ENCODE data around the gene EFCAB6. TPM values are rescaled to one million over a fixed set of nuclear protein-coding genes. Genes with fewer than 3 reads are reported as not detected.

The EFCAB6 gene
- total RNA-seq, 1 experiment from 2014 or later, result 0.94 TPM

DNA sequence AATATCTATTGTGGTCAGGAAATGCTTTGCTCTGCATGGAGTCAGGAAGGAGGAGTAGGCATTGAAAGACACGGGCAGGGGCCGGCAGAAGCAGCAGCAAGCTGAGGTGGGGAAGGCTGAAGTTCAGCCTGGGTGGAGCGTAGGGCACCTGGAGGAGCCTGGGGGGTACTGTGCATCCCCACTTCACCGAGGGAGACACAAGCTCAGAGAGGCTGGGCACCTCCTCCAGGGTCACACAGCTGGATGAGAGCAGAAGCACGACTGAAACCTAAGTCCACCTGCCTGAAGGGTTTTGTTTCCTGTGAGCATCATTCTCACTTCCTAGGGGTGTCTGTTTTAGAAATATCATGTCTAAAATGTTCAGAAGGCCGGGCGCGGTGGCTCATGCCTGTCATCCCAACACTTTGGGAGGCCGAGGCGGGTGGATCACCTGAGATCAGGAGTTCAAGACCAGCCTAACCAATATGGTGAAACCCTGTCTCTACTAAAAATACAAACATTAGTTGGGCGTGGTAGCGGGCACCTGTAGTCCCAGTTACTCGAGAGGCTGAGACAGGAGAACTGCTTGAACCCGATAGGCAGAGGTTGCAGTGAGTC is 262.0 kb downstream of the EFCAB6 start:
- H3K27ac Mint-ChIP-seq, result no peak overlapping the region; the same call in 1 of the 2 replicates
- peaks cover 25% of the 10 kb centered on the region for H3K36me3 Mint-ChIP-seq
- H3K9me3 Mint-ChIP-seq, result peaks cover 29% of the 10 kb centered on the region
- DNase-seq (ENCODE audit: low spot score) (no peak), ATAC-seq (peak; percentile 63)
- no peak for TF ChIP-seq OVOL2 (CRISPR knock-in tag; IDR thresholded peaks at IDR 0.05; ENCODE audit: borderline replicate concordance)
- TF ChIP-seq, protein P1, sequence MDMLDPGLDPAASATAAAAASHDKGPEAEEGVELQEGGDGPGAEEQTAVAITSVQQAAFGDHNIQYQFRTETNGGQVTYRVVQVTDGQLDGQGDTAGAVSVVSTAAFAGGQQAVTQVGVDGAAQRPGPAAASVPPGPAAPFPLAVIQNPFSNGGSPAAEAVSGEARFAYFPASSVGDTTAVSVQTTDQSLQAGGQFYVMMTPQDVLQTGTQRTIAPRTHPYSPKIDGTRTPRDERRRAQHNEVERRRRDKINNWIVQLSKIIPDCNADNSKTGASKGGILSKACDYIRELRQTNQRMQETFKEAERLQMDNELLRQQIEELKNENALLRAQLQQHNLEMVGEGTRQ (CRISPR knock-in tag; IDR thresholded peaks at IDR 0.05), result no peak
- TF ChIP-seq ELF4 (CRISPR knock-in tag; IDR thresholded peaks at IDR 0.05; ENCODE audit: low read depth), result no peak
- TF ChIP-seq, protein P2, sequence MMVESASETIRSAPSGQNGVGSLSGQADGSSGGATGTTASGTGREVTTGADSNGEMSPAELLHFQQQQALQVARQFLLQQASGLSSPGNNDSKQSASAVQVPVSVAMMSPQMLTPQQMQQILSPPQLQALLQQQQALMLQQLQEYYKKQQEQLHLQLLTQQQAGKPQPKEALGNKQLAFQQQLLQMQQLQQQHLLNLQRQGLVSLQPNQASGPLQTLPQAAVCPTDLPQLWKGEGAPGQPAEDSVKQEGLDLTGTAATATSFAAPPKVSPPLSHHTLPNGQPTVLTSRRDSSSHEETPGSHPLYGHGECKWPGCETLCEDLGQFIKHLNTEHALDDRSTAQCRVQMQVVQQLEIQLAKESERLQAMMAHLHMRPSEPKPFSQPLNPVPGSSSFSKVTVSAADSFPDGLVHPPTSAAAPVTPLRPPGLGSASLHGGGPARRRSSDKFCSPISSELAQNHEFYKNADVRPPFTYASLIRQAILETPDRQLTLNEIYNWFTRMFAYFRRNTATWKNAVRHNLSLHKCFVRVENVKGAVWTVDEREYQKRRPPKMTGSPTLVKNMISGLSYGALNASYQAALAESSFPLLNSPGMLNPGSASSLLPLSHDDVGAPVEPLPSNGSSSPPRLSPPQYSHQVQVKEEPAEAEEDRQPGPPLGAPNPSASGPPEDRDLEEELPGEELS (CRISPR knock-in tag; IDR thresholded peaks at IDR 0.05), result no peak
- no peaks in the 10 kb centered on the region for H3K27me3 Mint-ChIP-seq (ENCODE audit: low read depth)
- H3K4me3 Mint-ChIP-seq, result no peak overlapping the region
- ChIA-PET CTCF (interaction anchor here (0.9 kb wide), 2 partner anchors 16 to 34 kb away, joined by 3 to 4 read pairs; no protein-coding TSS in a partner anchor), POLR2A (no interaction called here)
- H3K4me1 Mint-ChIP-seq, result peaks cover 21% of the 10 kb centered on the region

DNA sequence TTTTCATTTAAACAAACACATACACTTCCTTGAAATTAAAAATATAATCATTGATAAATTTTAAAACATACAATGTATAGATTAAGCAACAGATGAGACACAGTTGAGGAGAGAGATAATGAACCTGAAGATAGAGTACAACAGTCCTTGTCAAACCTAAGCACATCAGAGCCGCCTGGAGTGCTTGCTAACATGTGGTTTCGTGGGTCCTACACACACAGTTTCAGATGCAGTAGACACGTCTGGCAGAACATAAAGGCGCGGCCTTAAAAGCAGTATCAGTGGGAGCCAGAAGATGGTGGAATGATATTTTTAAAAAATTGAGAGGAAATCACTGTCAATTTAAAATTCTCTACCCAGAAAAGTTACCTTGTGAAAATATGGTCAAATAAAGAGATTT is 265.9 kb downstream of the EFCAB6 start:
- DNase-seq (ENCODE audit: low spot score) (no peak), ATAC-seq (no peak)
- Mint-ChIP-seq H3K9me3 (no peaks in the 10 kb centered on the region), H3K4me1 (peaks cover 18% of the 10 kb centered on the region), H3K36me3 (no peaks in the 10 kb centered on the region), H3K27ac (no peak overlapping the region), H3K27me3 (ENCODE audit: low read depth) (no peaks in the 10 kb centered on the region), H3K4me3 (no peak overlapping the region)
- ChIA-PET CTCF (interaction anchor here (1.1 kb wide), 1 partner anchor 447 kb away, joined by 4 read pairs; no protein-coding TSS in a partner anchor), POLR2A (no interaction called here)
- no peak for TF ChIP-seq ZNF232 (CRISPR knock-in tag; IDR thresholded peaks at IDR 0.05)
- TF ChIP-seq, protein P2 (CRISPR knock-in tag; IDR thresholded peaks at IDR 0.05), result no peak
- no peak for TF ChIP-seq TEAD4 (CRISPR knock-in tag; IDR thresholded peaks at IDR 0.05)
- TF ChIP-seq, protein P3, sequence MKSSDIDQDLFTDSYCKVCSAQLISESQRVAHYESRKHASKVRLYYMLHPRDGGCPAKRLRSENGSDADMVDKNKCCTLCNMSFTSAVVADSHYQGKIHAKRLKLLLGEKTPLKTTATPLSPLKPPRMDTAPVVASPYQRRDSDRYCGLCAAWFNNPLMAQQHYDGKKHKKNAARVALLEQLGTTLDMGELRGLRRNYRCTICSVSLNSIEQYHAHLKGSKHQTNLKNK (CRISPR knock-in tag; IDR thresholded peaks at IDR 0.05), result no peak
- TF ChIP-seq, protein P4, sequence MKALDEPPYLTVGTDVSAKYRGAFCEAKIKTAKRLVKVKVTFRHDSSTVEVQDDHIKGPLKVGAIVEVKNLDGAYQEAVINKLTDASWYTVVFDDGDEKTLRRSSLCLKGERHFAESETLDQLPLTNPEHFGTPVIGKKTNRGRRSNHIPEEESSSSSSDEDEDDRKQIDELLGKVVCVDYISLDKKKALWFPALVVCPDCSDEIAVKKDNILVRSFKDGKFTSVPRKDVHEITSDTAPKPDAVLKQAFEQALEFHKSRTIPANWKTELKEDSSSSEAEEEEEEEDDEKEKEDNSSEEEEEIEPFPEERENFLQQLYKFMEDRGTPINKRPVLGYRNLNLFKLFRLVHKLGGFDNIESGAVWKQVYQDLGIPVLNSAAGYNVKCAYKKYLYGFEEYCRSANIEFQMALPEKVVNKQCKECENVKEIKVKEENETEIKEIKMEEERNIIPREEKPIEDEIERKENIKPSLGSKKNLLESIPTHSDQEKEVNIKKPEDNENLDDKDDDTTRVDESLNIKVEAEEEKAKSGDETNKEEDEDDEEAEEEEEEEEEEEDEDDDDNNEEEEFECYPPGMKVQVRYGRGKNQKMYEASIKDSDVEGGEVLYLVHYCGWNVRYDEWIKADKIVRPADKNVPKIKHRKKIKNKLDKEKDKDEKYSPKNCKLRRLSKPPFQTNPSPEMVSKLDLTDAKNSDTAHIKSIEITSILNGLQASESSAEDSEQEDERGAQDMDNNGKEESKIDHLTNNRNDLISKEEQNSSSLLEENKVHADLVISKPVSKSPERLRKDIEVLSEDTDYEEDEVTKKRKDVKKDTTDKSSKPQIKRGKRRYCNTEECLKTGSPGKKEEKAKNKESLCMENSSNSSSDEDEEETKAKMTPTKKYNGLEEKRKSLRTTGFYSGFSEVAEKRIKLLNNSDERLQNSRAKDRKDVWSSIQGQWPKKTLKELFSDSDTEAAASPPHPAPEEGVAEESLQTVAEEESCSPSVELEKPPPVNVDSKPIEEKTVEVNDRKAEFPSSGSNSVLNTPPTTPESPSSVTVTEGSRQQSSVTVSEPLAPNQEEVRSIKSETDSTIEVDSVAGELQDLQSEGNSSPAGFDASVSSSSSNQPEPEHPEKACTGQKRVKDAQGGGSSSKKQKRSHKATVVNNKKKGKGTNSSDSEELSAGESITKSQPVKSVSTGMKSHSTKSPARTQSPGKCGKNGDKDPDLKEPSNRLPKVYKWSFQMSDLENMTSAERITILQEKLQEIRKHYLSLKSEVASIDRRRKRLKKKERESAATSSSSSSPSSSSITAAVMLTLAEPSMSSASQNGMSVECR (CRISPR knock-in tag; IDR thresholded peaks at IDR 0.05; ENCODE audit: borderline replicate concordance), result no peak
- TF ChIP-seq SMAD3 (CRISPR knock-in tag; IDR thresholded peaks at IDR 0.05; ENCODE audit: borderline replicate concordance), result no peak
- no peak for TF ChIP-seq TP53 (CRISPR knock-in tag; IDR thresholded peaks at IDR 0.05)
- no peak for TF ChIP-seq ATF1 (CRISPR knock-in tag; IDR thresholded peaks at IDR 0.05)
